ENCODE results near the gene DYDC2.
"Not testable (repeated sequence)": the region's sequence is repeated elsewhere in the genome, so short reads cannot be mapped to it uniquely, and the experiment has no call there.

DYDC2 gene

GRCh38 chr10:80413271-80413996, 56.9 kb downstream of the DYDC2 start:
- no peak for DNase-seq (ENCODE audit: low spot score)

GRCh38 chr10:80414142-80414895, 57.7 kb downstream of the DYDC2 start:
- no peak for DNase-seq (ENCODE audit: low spot score)

- DNase-seq (ENCODE audit: low spot score) = peak; percentile 74
Measured at GRCh38 chr10:80415734-80416478, 59.3 kb downstream of the DYDC2 start.

GRCh38 chr10:80416479-80417098, 60.0 kb downstream of the DYDC2 start:
- no peak for DNase-seq (ENCODE audit: low spot score)

- not testable (repeated sequence) for DNase-seq (ENCODE audit: low spot score)
Measured at GRCh38 chr10:80417256-80417655, 60.7 kb downstream of the DYDC2 start.

Measured in SK-N-DZ (cell line).